Sigmoid colon (tissue), 7 donors: ENCODE results near the gene HIRIP3. TPM values are rescaled to one million over a fixed set of nuclear protein-coding genes. Genes with fewer than 3 reads are reported as not detected.

Source experiments
- DNase-seq: peaks from one replicate; pipeline ENCODE4 v3.0.0-alpha.2; 2019
- H3K27ac ChIP-seq, 4 donors: fragments of 200-600 bp; sonication (generic); one replicate each; pipeline ENCODE4 v1.5.1; 2016 to 2019; ENCODE audit warnings: mild to moderate bottlenecking in 1 of 4
- H3K27me3 ChIP-seq, 3 donors: fragments of 200-600 bp; sonication (generic); one replicate each; pipeline ENCODE4 v1.5.1; 2019; ENCODE audit warnings: mild to moderate bottlenecking in 1 of 3
- H3K36me3 ChIP-seq, 4 donors: fragments of 200-600 bp; sonication (generic); one replicate each; pipeline ENCODE4 v1.5.1; 2016 to 2019
- H3K4me1 ChIP-seq, 4 donors: fragments of 200-600 bp; sonication (generic); one replicate each; pipeline ENCODE4 v1.5.1; 2017 to 2019
- H3K4me3 ChIP-seq, 4 donors: fragments of 200-600 bp; sonication (generic); one replicate each; pipeline ENCODE4 v1.5.1; 2017 to 2019; ENCODE audit warnings: mild to moderate bottlenecking in 2 of 4, moderate library complexity in 1 of 4
- H3K9me3 ChIP-seq, 4 donors: fragments of 200-600 bp in 3 of 4; sonication (generic) in 3 of 4; one replicate each; pipeline versions ENCODE4 v1.5.1 to v1.6.1; 2013 to 2019
- CTCF ChIP-seq, 4 experiments: fragments of 450-650 bp in 3 of 4; fragments of 200-600 bp in 1 of 4; IDR thresholded peaks; one replicate each; pipeline ENCODE4 v1.5.1; 2016 to 2019; ENCODE audit warnings: antibody characterized with exemption in 4 of 4, mild to moderate bottlenecking in 3 of 4, moderate library complexity in 2 of 4
- EP300 ChIP-seq, 4 donors: sonication (generic); formaldehyde crosslinking; IDR thresholded peaks; one replicate each; pipeline ENCODE4 v1.6.1; 2017; ENCODE audit warnings: antibody characterized with exemption in 4 of 4
- POLR2A ChIP-seq, 2 donors: fragments of 450-650 bp; IDR thresholded peaks; one replicate each; pipeline ENCODE4 v1.6.1; 2016; ENCODE audit warnings: antibody characterized with exemption in 2 of 2, mild to moderate bottlenecking in 2 of 2, moderate library complexity in 2 of 2
- POLR2AphosphoS5 ChIP-seq, 4 donors: sonication (generic); formaldehyde crosslinking; IDR thresholded peaks; one replicate each; pipeline ENCODE4 v1.6.1; 2017; ENCODE audit warnings: antibody characterized with exemption in 4 of 4
- WGBS, 2 donors: extraction: QIAGEN DNeasy Blood & Tissue Kit; methylation state at CpG; one replicate each; pipeline ENCODE4 v1.1.7; 2013; 5-methylcytosine and 5-hydroxymethylcytosine counted together
- intact Hi-C: fragments of 100-400 bp; cut with DNase I; formaldehyde crosslinking; loops from one replicate; pipeline ENCODE4 v1.15.1; 2023
- polyA plus RNA-seq, 3 donors: library from polyadenylated mRNA; stranded (reverse); fragments of 200-250 nt; gene quantifications; one replicate each; pipeline ENCODE4 v1.2.3, GENCODE V29; 2013
- total RNA-seq, 4 donors: library from RNA; depleted of rRNA; stranded (reverse); fragments of >200 nt; gene quantifications; one replicate each; pipeline ENCODE4 v1.1.0, GENCODE V29; 2016
- donor health status: healthy with polysubstance abuse.
- donor health status: Bipolar disorder and iron deficiency.
- donor health status: healthy.

The HIRIP3 gene
- total and polyA plus RNA-seq, 7 donors = 9.0 to 22.7 (median 15.8) TPM

DNA sequence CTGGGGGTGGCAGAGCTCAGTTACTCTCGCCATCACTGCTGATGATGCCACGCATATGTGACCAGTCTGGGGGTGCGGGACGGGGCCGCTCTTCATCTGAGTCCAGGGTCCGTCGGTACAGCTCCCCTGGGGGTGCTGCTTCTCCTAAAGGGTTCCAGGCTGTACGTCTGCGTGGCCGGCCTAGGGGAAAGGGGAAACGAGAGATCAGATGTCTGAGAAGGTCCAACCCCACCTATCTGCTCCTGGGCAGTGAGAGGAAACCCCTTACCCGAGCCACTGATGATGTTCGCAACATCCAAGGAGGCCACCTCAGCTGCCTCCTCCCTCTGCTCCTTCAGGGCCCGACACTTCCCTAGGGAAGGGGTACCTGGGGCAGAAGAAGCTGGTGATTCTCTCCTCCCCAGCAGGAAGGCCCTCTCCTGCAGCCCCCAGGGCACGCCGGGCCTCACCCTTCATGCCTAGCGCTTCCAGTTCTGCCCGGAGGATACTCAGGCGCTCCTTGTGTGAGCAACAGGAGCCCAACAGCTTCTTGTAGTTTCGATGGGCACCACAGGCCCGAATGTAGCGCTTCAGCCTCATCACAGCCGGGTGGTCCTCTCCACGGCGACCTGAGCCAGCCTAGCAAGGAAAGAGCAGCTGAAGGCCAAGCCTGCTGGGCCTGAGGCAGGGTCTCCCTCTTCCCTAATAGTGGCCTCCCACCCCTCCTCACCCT lies 2.1 kb downstream of the HIRIP3 start:
- WGBS, 2 donors = 92 to 93% methylated on average over 25 of the region's 25 CpGs
- no peak overlapping the region for H3K4me3 ChIP-seq
- H3K4me1 ChIP-seq = peaks cover 0 to 34% (median 25%) of the 10 kb centered on the region in 4 donors
- TF ChIP-seq EP300 (IDR thresholded peaks at IDR 0.05) (no peak), POLR2AphosphoS5 (IDR thresholded peaks at IDR 0.05) (no peak), CTCF (IDR thresholded peaks at IDR 0.05) (no peak), POLR2A (IDR thresholded peaks at IDR 0.05) (no peak)
- intact Hi-C loops = loop anchor here (10.0 kb wide), 1 partner anchor 101 kb away; the partner anchor contains the start of genes TBX6 and YPEL3
- no peak for DNase-seq
- H3K9me3 ChIP-seq = no peaks in the 10 kb centered on the region
- peak overlapping the region in 1 of 4 donors; percentile 20 for H3K27ac ChIP-seq
- no peaks in the 10 kb centered on the region for H3K27me3 ChIP-seq
- H3K36me3 ChIP-seq = peaks cover 2 to 64% (median 32%) of the 10 kb centered on the region in 4 donors

DNA sequence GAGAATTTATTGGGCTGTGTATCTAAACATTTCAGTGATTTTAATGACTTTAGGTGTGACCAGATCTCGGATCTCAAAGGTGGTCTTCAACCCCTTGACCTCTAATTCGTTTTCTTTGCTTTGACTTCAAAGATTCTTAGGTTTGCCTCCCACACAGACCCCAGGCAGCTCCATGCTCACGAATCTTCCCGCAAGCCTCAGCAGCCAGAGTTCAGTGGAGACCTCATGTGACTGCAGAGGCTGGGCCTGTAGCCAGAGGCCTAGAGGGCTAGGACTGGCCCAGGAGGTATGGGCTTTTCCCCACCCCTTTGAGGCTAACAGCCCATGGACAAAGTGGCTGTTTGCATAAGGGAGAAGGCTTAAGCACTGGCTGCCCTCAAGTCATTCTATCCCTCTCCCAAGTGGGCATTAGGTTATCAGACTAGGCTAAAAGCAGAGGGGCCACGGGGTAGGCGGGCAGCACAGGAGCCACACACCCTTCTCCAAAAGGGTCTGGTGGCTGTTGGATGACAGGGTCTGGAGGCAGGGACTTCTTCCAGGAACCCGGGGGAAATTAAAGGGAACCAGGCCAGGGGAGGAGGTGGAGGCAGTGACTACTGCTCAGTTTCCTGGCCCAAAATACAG lies 3.0 kb downstream of the HIRIP3 start:
- 67 to 75% methylated on average over 7 of the region's 7 CpGs for WGBS, 2 donors

DNA sequence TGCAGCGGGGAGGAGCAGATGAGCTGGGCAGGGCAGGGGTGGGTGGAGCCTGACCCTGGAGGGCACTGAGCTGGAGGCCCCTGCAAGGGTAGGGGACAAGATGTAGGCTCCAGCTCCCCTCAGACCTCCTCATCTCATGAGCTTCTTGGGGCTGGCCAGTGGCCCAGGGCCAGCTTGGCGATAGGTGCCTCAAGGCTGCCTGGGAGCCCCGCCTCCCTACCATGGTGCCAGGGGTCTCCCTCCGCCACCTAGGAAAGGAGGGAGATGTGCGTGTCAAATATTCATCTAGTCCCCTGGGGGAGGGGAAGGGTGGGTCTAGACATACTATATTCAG lies 3.9 kb downstream of the HIRIP3 start:
- H3K27ac ChIP-seq = no peak overlapping the region
- H3K4me3 ChIP-seq = no peak overlapping the region
- no peaks in the 10 kb centered on the region for H3K27me3 ChIP-seq
- TF ChIP-seq CTCF (IDR thresholded peaks at IDR 0.05) = no peak
- no peak for TF ChIP-seq POLR2A (IDR thresholded peaks at IDR 0.05)
- TF ChIP-seq EP300 (IDR thresholded peaks at IDR 0.05) = no peak
- TF ChIP-seq POLR2AphosphoS5 (IDR thresholded peaks at IDR 0.05) = no peak
- H3K36me3 ChIP-seq = peaks cover 20 to 73% (median 47%) of the 10 kb centered on the region in 4 donors
- peaks cover 0 to 24% (median 16%) of the 10 kb centered on the region in 4 donors for H3K4me1 ChIP-seq
- intact Hi-C loops = loop anchor here (10.0 kb wide), 1 partner anchor 103 kb away; the partner anchor contains the start of genes TBX6 and YPEL3
- no peaks in the 10 kb centered on the region for H3K9me3 ChIP-seq
- DNase-seq = no peak
- 93% methylated on average over 5 of the region's 5 CpGs for WGBS, 2 donors

More for the DNA sequence above, 3.0 kb downstream of the HIRIP3 start:
- H3K36me3 ChIP-seq = peaks cover 11 to 66% (median 38%) of the 10 kb centered on the region in 4 donors
- H3K27ac ChIP-seq = no peak overlapping the region
- no peak overlapping the region for H3K4me3 ChIP-seq
- H3K9me3 ChIP-seq = no peaks in the 10 kb centered on the region
- intact Hi-C loops = loop anchor here (10.0 kb wide), 1 partner anchor 102 kb away; the partner anchor contains the start of genes TBX6 and YPEL3
- DNase-seq = no peak
- no peak for TF ChIP-seq EP300 (IDR thresholded peaks at IDR 0.05)
- no peak for TF ChIP-seq CTCF (IDR thresholded peaks at IDR 0.05)
- TF ChIP-seq POLR2A (IDR thresholded peaks at IDR 0.05) = no peak
- TF ChIP-seq POLR2AphosphoS5 (IDR thresholded peaks at IDR 0.05) = no peak
- H3K4me1 ChIP-seq = peaks cover 0 to 33% (median 25%) of the 10 kb centered on the region in 4 donors
- H3K27me3 ChIP-seq = no peaks in the 10 kb centered on the region

GRCh38 chr16:29990883-29991570 lies 4.4 kb downstream of the HIRIP3 start:
- no peak for DNase-seq
- Histone ChIP-seq H3K36me3 (peaks cover 25 to 78% (median 52%) of the 10 kb centered on the region in 4 donors), H3K27ac (no peak overlapping the region), H3K27me3 (no peaks in the 10 kb centered on the region), H3K9me3 (no peaks in the 10 kb centered on the region), H3K4me3 (no peak overlapping the region), H3K4me1 (peaks cover 0 to 20% (median 13%) of the 10 kb centered on the region in 4 donors)
- WGBS, 2 donors = 92 to 94% methylated on average over 35 of the region's 35 CpGs
- no peak for TF ChIP-seq POLR2A (IDR thresholded peaks at IDR 0.05)
- intact Hi-C loops = loop anchor here (10.0 kb wide), 1 partner anchor 104 kb away; the partner anchor contains the start of genes TBX6 and YPEL3
